Measurements from ENCODE around the gene ZYG11B.
"Not testable (repeated sequence)": the region's sequence is repeated elsewhere in the genome, so short reads cannot be mapped to it uniquely, and the experiment has no call there.

ZYG11B gene

GRCh38 chr1:52751589-52752483 lies 25.6 kb downstream of the ZYG11B start:
- DNase-seq = no peak

- DNase-seq = no peak
Measured at GRCh38 chr1:52752484-52752826, 26.2 kb downstream of the ZYG11B start.

GRCh38 chr1:52753169-52753568 lies 26.9 kb downstream of the ZYG11B start:
- DNase-seq = no peak

- no peak for DNase-seq
Measured at GRCh38 chr1:52756020-52756419, 29.8 kb downstream of the ZYG11B start.

GRCh38 chr1:52759908-52760307 lies 33.7 kb downstream of the ZYG11B start:
- DNase-seq = no peak

- DNase-seq = no peak
Measured at GRCh38 chr1:52767596-52768280, 41.5 kb downstream of the ZYG11B start.

- no peak for DNase-seq
Measured at GRCh38 chr1:52769346-52770033, 43.2 kb downstream of the ZYG11B start.

- no peak for DNase-seq
Measured at GRCh38 chr1:52771384-52771783, 45.1 kb downstream of the ZYG11B start.

- DNase-seq = no peak
Measured at GRCh38 chr1:52786148-52786547, 59.9 kb downstream of the ZYG11B start.

- DNase-seq = not testable (repeated sequence)
Measured at GRCh38 chr1:52790429-52790828, 64.2 kb downstream of the ZYG11B start.

- no peak for DNase-seq
Measured at GRCh38 chr1:52792036-52792435, 65.8 kb downstream of the ZYG11B start.

GRCh38 chr1:52793717-52794116 lies 67.5 kb downstream of the ZYG11B start:
- not testable (repeated sequence) for DNase-seq

- DNase-seq = no peak
Measured at GRCh38 chr1:52795464-52795863, 69.2 kb downstream of the ZYG11B start.

GRCh38 chr1:52798331-52798730 lies 72.1 kb downstream of the ZYG11B start:
- no peak for DNase-seq

GRCh38 chr1:52801011-52801410 lies 74.8 kb downstream of the ZYG11B start:
- DNase-seq = no peak

GRCh38 chr1:52804083-52804482 lies 77.8 kb downstream of the ZYG11B start:
- DNase-seq = not testable (repeated sequence)

- DNase-seq = no peak
Measured at GRCh38 chr1:52814465-52814864, 88.2 kb downstream of the ZYG11B start.

GRCh38 chr1:52820830-52821229 lies 94.6 kb downstream of the ZYG11B start:
- DNase-seq = not testable (repeated sequence)

- no peak for DNase-seq
Measured at GRCh38 chr1:52825868-52826267, 99.6 kb downstream of the ZYG11B start.

GRCh38 chr1:52834798-52835197 lies 108.5 kb downstream of the ZYG11B start:
- DNase-seq = no peak

- no peak for DNase-seq
Measured at GRCh38 chr1:52836035-52836434, 109.8 kb downstream of the ZYG11B start.

- not testable (repeated sequence) for DNase-seq
Measured at GRCh38 chr1:52839175-52839574, 112.9 kb downstream of the ZYG11B start.

Measured in nucleus accumbens (tissue), 56 donors.